KMS-11 (cell line): Measurements from ENCODE around the gene FRY.

Experiments used
- H2AFZ ChIP-seq: fragments of 200-600 bp; sonication (generic); 2 replicates; pipeline ENCODE4 v1.6.1; 2016; ENCODE audit warnings: antibody characterized with exemption, mixed run types, low read depth
- H3K27ac ChIP-seq: fragments of 200-600 bp; sonication (generic); 2 replicates; pipeline ENCODE4 v1.6.1; 2016; ENCODE audit warnings: mild to moderate bottlenecking, mixed run types
- H3K27me3 ChIP-seq: fragments of 200-600 bp; sonication (generic); 2 replicates; pipeline ENCODE4 v1.6.1; 2017; ENCODE audit warnings: mild to moderate bottlenecking, low read depth, mixed run types, moderate library complexity; ENCODE audit not compliant: insufficient read depth
- H3K36me3 ChIP-seq: fragments of 200-600 bp; sonication (generic); 2 replicates; pipeline ENCODE4 v1.6.1; 2017; ENCODE audit warnings: mild to moderate bottlenecking, mixed run types; ENCODE audit not compliant: insufficient read depth
- H3K4me1 ChIP-seq: fragments of 200-600 bp; sonication (generic); 2 replicates; pipeline ENCODE4 v1.6.1; 2016; ENCODE audit warnings: mild to moderate bottlenecking, low read depth, mixed run types; ENCODE audit not compliant: poor library complexity, severe bottlenecking
- H3K4me2 ChIP-seq: fragments of 200-600 bp; sonication (generic); 2 replicates; pipeline ENCODE4 v1.7.0; 2016; ENCODE audit warnings: mild to moderate bottlenecking, mixed run types
- H3K4me3 ChIP-seq: fragments of 200-600 bp; sonication (generic); IDR thresholded peaks from 2 replicates; pipeline ENCODE4 v1.6.1; 2017; ENCODE audit warnings: low read depth, low read length, mixed read lengths; ENCODE audit not compliant: insufficient read depth
- H3K79me2 ChIP-seq: fragments of 200-600 bp; sonication (generic); 2 replicates; pipeline ENCODE4 v1.6.1; 2016; ENCODE audit warnings: low read depth, mixed run types; ENCODE audit not compliant: insufficient read depth
- H3K9ac ChIP-seq: fragments of 200-600 bp; sonication (generic); 2 replicates; pipeline ENCODE4 v1.6.1; 2016; ENCODE audit warnings: mild to moderate bottlenecking, mixed run types
- H4K20me1 ChIP-seq: fragments of 200-600 bp; sonication (generic); 2 replicates; pipeline ENCODE4 v1.6.1; 2016; ENCODE audit warnings: mild to moderate bottlenecking, mixed run types; ENCODE audit not compliant: insufficient read depth
- TF ChIP-seq, protein P1 (sequence below): fragments of 200-600 bp; sonication (generic); conservative IDR thresholded peaks from 2 replicates; pipeline ENCODE4 v1.6.1; 2017; ENCODE audit warnings: low read depth, mild to moderate bottlenecking, antibody characterized with exemption, low read length, moderate library complexity, mixed read lengths

Gene FRY

GRCh38 chr13:32041429-32041828 is 9.9 kb downstream of the FRY start:
- no peaks in the 10 kb centered on the region for H3K79me2 ChIP-seq

DNA sequence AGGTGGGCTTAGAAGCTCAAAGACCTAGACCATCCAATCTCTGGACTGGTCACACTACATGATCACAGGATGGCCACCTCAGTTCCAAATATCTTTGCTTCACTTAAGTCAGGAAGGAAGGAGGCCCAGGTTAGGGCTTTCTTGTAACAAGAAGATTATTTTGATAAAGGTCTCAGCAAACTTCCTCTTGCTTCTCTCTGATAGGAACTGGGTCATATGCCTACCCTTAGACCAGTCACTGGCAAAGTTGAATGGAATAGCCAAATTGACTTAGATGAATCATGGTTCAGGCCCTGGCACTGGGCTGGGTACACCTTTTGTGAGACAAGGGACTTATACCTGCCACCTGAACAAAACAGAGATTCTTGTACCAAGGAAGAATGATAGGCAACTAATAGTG is 11.0 kb downstream of the FRY start:
- Histone ChIP-seq H3K9ac (no peak overlapping the region), H3K4me1 (peaks cover 6% of the 10 kb centered on the region), H3K36me3 (no peaks in the 10 kb centered on the region), H3K79me2 (no peaks in the 10 kb centered on the region), H3K4me2 (no peak overlapping the region), H3K27me3 (no peaks in the 10 kb centered on the region), H3K4me3 (no peak overlapping the region), H2AFZ (no peak overlapping the region), H4K20me1 (no peaks in the 10 kb centered on the region), H3K27ac (no peak overlapping the region)
- TF ChIP-seq, protein P1, sequence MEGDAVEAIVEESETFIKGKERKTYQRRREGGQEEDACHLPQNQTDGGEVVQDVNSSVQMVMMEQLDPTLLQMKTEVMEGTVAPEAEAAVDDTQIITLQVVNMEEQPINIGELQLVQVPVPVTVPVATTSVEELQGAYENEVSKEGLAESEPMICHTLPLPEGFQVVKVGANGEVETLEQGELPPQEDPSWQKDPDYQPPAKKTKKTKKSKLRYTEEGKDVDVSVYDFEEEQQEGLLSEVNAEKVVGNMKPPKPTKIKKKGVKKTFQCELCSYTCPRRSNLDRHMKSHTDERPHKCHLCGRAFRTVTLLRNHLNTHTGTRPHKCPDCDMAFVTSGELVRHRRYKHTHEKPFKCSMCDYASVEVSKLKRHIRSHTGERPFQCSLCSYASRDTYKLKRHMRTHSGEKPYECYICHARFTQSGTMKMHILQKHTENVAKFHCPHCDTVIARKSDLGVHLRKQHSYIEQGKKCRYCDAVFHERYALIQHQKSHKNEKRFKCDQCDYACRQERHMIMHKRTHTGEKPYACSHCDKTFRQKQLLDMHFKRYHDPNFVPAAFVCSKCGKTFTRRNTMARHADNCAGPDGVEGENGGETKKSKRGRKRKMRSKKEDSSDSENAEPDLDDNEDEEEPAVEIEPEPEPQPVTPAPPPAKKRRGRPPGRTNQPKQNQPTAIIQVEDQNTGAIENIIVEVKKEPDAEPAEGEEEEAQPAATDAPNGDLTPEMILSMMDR, result no peak

More at GRCh38 chr13:32041429-32041828, 9.9 kb downstream of the FRY start:
- H3K36me3 ChIP-seq, result no peaks in the 10 kb centered on the region
- H3K27ac ChIP-seq, result no peak overlapping the region
- no peaks in the 10 kb centered on the region for H4K20me1 ChIP-seq
- no peak overlapping the region for H3K9ac ChIP-seq
- H3K4me3 ChIP-seq, result no peak overlapping the region
- H3K27me3 ChIP-seq, result no peaks in the 10 kb centered on the region
- TF ChIP-seq, protein P1, result no peak
- H3K4me2 ChIP-seq, result no peak overlapping the region
- no peak overlapping the region for H2AFZ ChIP-seq
- H3K4me1 ChIP-seq, result peaks cover 3% of the 10 kb centered on the region

- Histone ChIP-seq H3K4me3 (no peak overlapping the region), H3K27ac (no peak overlapping the region), H3K9ac (no peak overlapping the region), H2AFZ (no peak overlapping the region), H3K4me1 (peaks cover 6% of the 10 kb centered on the region), H4K20me1 (no peaks in the 10 kb centered on the region), H3K4me2 (no peak overlapping the region), H3K36me3 (no peaks in the 10 kb centered on the region), H3K27me3 (no peaks in the 10 kb centered on the region), H3K79me2 (no peaks in the 10 kb centered on the region)
- TF ChIP-seq, protein P1, result no peak
Observed at GRCh38 chr13:32044446-32044845, 12.9 kb downstream of the FRY start.

- Histone ChIP-seq H3K27ac (no peak overlapping the region), H4K20me1 (no peaks in the 10 kb centered on the region), H2AFZ (no peak overlapping the region), H3K4me3 (no peak overlapping the region), H3K36me3 (no peaks in the 10 kb centered on the region), H3K79me2 (no peaks in the 10 kb centered on the region), H3K27me3 (no peaks in the 10 kb centered on the region), H3K9ac (no peak overlapping the region), H3K4me2 (no peak overlapping the region), H3K4me1 (peaks cover 6% of the 10 kb centered on the region)
- TF ChIP-seq, protein P1, result no peak
Observed at GRCh38 chr13:32045537-32045936, 14.0 kb downstream of the FRY start.
